ENCODE measurements around the gene DLGAP5.

Gene DLGAP5

DNA sequence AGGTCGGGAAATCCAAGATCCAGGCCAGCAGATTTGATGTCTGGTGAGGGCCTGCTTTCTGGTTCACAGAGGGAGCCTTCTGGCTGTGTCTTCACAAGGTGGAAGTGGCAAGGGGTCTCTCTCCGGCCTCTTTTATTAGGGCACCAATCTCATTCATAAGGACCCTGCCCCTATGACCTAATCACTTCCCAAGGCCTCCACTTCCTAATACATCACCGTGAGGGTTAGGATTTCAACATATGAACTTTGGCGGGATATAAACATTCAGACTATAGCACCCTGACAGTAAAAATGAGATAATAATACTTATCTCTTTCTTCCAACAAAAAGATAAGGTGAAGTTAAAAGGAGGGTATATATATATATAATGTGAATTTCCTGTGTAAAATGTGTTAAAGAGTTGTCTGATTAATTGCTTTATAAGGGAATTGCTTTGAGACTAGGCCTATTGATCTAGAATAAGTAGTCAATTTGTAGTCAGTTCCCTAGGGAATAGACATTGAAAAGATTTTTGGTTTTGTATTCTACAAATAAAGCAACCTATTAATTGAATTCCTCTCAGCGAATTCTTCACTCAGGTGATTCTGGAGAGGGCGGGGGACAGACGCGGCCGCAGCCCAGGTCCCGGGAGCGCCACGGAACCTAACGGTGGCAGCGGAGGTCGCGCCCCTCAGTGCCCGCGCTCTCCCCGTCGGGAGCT, 62.8 kb downstream of the DLGAP5 start:
- DNase-seq, result no peak

DNA sequence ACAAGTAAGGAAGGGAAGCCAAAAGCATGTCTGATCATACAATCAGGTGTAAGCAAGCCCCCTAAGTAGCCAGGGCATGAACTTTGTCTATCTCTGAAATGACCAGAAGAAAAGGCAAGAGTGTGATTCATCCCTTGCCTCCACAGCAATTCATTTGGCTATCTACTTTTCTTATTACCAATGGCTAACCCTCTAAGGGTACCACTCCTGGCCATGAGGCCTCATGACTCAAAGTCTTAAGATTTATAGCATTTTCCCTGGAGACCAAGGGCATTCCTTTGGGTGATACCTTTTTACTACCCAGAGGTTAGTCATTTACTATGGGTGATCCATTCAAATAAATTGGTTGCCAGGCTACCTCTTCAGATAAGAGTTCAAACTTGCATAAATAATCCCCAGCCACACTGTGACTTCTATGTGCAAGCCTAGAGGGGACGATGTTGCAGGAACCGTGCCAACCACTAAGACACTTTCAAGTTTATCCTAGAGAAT, 63.9 kb downstream of the DLGAP5 start:
- DNase-seq, result no peak

GRCh38 chr14:55126932-55127459, 64.4 kb downstream of the DLGAP5 start:
- DNase-seq, result no peak

- no peak for DNase-seq
Measured at GRCh38 chr14:55126034-55126433, 65.4 kb downstream of the DLGAP5 start.

GRCh38 chr14:55125403-55125802, 66.0 kb downstream of the DLGAP5 start:
- no peak for DNase-seq

DNA sequence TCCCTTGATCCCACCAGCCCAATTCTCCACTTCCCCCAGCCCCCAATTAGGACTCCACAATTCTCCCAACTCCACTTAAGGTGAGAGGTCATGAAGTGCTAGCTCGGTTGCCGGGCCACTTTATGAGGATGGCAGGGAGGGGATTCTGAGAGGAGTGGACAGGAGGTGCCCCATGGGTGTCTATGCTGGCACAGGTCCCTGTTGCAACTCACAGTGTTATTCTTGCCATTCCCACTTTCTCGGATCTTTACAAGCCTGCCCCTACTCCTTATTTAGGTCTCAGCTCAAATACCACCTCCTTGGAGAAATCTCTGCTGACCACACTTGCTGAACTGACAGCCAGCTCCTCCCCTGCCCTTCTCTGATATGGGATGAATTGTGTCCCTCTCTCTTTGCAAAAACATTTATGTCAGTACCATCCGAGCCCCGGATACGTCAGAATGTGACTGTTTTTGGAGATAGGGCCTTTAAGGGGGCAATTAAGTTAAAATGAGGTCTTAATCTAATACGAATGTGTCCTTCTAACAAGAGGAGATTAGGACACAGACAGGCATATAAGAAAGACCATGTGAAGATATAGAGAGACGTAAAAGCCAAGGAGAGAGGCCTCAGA, 66.5 kb downstream of the DLGAP5 start:
- DNase-seq, result no peak

GRCh38 chr14:55123852-55124639, 67.3 kb downstream of the DLGAP5 start:
- no peak for DNase-seq

- DNase-seq, result no peak
Measured at GRCh38 chr14:55123101-55123500, 68.3 kb downstream of the DLGAP5 start.

- no peak for DNase-seq
Measured at GRCh38 chr14:55122440-55122986, 68.9 kb downstream of the DLGAP5 start.

GRCh38 chr14:55121628-55122439, 69.6 kb downstream of the DLGAP5 start:
- DNase-seq, result no peak

DNA sequence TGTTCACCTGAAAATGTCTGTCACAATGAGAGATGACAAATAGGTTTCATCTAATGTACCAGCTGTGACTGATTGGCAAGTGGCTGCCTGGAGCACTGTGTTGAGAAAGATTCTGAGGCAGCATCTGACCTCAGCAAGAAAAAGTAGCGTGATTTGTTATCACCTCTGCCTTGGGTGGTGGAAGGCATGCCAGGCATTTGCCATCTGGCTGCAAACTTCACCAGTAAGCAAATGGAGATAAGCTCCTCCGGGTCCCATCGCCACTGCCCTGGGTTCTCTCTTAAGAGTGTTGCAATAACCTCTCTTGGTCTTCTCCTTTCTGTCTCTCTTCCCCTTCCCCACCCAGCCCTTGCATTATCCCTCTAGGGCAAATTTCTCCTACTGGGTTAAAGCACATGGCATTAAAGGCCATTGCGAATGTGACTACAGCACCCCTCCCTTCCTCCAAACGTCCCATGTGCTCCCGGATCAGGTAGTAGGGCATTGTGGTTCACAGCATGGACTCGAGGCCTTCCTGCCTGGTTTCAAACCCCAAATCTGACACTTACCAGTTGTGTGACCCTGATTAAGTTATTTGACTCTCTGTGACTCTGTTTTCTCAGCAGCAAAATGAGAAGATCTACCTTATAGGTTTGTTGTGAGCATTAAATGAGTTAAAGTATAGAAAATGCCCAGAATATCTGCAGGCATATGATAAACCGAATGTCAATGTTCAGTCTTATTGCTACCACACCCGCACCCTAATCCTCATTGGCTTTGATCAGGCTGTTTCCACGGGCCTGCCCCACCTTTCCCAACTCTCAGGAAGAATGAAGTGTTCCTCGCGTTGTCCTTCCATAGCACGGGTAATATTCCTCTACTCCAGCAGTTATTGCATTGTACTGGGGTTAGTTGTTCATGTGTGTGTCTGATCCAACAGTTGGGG, 70.6 kb downstream of the DLGAP5 start:
- DNase-seq, result no peak

GRCh38 chr14:55118761-55119160, 72.6 kb downstream of the DLGAP5 start:
- DNase-seq, result no peak

DNA sequence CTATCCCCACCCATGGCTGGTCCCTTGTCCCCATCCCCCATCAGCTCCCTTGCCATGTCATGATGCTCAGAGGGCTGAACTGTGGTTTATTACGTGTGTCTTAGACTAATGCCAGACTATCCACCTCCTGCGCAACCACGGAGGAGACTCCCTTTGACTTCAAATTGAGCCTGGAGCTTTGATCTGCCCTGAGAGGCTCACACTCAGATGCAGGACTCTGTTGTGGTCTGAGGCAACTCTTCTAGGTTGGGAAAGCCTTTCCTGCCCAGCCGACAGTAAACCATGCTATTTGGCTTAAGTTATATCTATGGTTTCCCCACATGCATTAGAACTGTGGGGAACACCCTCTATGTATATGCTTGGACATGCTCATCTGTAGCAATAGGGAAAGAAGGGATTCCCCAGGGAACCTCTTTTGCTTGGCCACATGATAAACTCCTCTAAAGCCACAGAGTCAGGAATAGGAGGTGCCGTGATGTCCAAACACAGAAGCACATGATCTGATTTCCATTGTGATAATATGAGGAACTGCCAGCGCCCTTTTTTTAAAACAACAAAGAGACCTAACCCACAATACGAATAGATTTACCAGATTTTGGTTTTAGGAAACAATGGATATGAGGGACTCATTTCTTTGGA, 73.5 kb downstream of the DLGAP5 start:
- no peak for DNase-seq

GRCh38 chr14:55116246-55117030, 74.9 kb downstream of the DLGAP5 start:
- DNase-seq, result no peak

- no peak for DNase-seq
Measured at GRCh38 chr14:55115861-55116245, 75.5 kb downstream of the DLGAP5 start.

GRCh38 chr14:55115460-55115859, 75.9 kb downstream of the DLGAP5 start:
- no peak for DNase-seq

DNA sequence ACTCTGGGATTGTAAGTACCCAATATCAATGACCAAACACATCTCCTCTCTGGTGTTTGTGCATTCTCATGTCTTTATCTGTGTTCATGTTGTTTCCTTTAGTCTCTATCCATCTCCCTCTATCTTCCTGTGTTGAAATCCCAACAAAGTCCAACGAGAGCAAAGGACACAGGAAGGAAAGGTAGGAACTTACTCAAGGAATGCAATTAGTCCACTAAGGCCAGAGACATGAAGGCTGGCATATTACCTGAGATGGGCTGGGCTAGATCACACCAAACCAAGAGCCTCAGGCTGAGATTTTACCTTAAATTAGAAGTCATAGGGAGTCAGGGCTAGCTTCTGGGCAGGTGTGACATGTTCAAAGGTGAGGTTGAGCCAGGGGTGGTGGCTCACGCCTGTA, 76.7 kb downstream of the DLGAP5 start:
- no peak for DNase-seq

GRCh38 chr14:55111122-55111708, 80.2 kb downstream of the DLGAP5 start:
- DNase-seq, result no peak

DNA sequence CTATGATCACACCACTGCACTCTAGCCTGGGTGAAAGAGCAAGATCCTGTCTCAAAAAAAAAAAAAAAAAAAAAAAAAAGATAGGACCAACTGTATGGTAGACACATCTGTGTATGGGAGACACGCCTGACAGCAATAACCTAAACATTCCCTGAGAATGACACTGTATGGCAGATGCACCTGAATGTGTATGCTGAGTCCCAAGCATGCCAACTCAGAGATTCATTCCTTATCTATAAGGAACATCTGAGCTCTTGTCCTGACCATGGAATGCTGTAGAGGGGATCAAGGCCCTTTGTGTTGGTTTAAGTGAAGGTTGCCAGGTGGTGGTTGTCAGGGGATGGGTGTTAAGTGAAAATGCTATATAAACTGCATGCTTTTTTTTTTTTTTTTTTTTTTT, 81.5 kb downstream of the DLGAP5 start:
- no peak for DNase-seq
